GM18861 (cell line): Measurements from ENCODE around the gene MYO1D.
"Not testable (repeated sequence)": the region's sequence is repeated elsewhere in the genome, so short reads cannot be mapped to it uniquely, and the experiment has no call there.

Source experiments
- ATAC-seq: cut with Tn5 transposase; IDR thresholded peaks from one replicate; pipeline ENCODE4 v1.9.1; 2021; ENCODE audit not compliant: unreplicated experiment

MYO1D gene

DNA sequence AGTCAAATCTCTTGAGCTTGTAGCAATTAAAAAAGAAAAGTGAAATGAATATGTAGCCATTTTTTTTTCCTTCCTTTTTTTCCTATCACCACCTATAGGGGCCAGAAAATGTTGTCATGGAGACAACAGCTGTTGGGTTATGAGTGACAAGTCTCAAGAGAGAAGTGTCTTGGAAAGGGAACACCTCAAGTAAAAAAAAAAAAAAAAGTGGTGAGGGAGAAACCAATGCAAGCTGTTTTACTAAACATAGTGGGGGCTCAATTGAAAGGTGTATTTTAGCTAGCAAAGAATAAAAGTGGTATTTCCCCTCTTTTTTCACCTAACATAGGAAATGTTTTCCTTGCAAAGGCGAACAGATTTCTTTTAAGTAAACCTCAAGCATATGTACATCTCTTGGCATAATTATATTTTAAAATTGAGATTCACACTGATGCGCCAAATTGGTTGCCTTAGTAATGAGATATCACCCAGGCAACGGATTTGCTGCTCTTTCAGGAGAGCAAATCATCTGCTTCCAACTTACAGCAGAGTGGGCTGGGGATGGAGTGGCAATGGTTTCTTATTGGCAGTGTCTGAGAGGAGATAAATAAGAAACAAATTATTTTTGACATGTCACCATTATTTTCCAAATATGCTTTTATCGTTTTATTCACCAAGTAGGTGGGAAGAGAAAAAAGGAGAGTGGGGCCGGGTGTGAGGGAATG is 183.6 kb downstream of the MYO1D start:
- ATAC-seq = no peak

DNA sequence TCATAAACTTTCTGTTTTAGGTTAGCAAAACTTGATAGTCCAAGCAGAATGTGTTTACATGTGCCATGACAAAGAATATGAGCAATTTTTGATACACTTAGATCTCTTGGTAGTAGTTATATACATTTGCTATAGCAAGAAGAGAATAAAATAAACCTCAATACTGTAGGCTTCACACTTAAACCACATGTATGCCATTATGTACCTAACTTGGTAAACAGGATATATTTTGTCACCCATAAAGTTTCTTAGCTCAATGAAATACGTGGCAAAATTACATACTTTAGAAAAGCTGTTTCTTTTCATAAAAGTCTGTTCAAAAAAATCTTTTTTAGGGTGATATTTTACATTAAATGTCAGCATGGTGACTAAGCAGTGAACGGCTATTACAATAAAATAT is 184.7 kb downstream of the MYO1D start:
- ATAC-seq = no peak

- no peak for ATAC-seq
These were observed 187.6 kb downstream of the MYO1D start for GRCh38 chr17:32689348-32689747.

GRCh38 chr17:32688221-32688620 is 188.7 kb downstream of the MYO1D start:
- no peak for ATAC-seq

DNA sequence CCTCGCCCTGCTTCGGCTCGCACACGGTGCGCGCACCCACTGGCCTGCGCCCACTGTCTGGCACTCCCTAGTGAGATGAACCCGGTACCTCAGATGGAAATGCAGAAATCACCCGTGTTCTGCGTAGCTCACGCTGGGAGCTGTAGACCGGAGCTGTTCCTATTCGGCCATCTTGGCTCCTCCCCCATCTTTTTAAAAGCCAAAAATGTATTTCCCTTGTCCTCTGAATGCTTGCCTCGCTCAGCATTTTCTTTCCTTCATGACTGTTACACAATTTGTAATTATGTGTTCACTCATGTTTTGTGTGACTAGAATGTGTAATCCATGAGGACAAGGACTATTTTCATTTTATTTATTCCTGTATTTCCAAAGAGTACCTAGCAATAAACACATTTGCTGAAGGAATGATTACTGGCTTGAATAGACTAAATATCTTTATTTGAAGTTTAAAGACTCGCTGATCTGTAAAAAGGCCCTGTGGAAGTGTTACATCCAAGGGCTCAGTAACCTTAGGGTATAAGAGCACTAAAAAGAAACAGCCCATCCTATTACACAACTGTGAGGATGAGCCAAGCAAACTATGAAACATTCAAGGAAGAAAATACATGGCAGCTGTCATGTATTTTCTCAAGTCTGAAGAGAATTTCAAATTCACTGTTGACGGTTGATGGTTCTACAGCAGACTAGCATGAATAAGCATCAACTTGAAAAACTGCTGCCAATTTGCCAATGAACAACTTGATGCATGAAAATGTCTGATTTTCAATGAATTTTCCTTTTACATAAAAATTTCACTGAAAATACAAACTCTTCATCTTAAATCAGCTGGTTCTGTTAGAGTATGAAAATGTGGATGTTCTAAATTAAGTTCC is 192.6 kb downstream of the MYO1D start:
- no peak for ATAC-seq

DNA sequence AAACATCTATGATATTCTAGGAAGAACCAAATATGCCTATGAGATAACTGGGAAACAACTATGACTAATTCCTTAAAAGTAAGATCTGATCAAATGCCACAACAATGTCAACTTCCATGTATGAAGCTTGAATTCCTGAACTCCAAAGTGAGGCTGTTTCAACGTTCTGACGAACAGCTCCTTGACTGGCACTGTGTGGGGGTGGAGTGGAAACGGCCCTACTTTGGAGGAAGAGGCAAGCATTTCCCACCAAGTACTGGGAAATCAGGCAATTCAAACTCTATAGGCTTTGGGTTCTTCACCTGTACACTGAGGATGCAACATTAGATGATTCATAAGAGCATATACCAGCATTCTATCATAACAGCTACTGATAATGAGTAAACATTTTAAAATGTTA is 203.0 kb downstream of the MYO1D start:
- ATAC-seq = no peak

DNA sequence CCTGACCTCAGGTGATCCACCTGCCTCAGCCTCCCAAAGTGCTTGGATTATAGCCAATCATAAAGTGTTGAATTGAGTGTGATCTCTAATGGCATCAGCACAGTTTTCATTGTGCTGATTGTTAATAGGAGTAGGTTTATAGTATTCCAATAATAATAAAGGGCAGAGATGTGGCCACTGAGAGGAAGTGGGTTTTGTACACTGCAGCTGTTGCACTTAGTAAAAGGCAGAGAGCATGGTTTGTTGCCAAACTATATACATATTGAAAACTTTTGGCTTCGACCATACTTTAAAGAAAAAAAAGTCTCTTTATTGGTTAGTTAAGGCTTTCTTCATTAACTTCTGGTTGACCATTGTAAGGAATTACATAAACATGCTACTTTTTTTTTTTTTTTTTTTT is 204.2 kb downstream of the MYO1D start:
- no peak for ATAC-seq

DNA sequence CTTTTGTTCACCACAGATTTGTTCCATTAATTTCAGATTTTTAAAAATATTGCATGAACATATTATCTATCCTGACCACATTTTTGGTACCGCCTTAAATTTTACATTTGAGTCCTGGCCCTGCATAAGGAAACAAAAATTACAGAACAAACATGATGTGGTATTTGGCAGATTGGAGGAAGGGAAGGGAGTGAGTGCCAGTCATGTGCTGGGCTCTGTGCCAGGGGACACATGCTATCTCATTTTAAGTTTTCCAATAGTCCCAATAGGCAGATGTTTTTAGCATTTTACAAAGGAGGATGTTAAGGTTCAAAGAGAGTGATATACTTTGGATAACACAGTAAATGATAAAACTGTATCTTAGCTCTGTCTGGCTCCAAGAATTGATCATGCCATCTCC is 205.0 kb downstream of the MYO1D start:
- no peak for ATAC-seq

DNA sequence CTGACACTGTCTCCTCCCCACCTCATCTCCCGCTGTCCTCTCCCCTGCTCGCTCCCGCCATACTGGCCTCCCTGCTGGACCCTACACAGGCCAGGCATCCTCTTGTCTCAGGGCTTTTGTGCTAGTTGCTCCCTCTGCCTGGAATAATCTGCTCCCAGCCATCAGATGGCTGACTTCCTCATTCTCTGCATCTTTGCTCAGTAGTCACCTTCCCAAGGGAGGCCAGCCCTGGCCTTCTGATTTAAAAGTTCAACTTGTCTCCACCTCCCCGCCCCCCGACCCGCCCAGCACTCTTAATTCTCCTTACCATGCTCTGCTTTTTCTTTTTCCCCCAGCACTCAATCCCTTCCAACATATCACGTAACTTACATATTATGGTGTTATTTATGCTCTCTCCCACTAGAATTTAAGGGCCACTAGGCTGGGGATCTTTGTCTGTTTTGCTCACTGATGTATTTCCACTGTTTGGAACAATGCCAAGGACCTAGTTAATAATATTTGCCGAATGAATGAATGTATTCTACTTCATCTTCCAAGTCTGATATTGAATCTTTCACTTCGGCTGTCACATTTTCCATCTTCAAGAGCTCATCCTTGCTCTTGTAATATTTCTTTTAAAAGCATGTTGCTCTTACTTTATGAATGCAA is 211.9 kb downstream of the MYO1D start:
- no peak for ATAC-seq

- no peak for ATAC-seq
These were observed 216.4 kb downstream of the MYO1D start for GRCh38 chr17:32660496-32660985.

DNA sequence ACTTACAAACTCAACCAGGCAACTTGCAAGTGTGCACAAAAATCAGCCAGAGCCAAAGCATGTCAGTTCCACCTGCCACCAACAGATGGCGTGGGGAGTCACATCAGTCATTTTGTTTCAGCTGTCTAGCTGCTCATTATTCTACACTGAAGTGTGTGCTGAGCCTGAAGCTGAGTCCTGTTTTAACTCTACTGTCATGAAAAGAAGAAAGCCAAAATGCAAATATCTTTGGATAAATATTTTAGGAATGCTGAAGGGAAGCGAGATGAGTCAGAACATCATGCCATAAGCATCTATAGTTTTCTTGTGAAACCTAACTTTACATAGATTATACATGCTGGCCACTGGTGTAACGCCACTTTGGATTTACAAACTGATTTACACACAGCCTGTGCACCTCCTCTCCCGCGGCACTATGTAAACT is 217.5 kb downstream of the MYO1D start:
- no peak for ATAC-seq

GRCh38 chr17:32658470-32659418 is 218.2 kb downstream of the MYO1D start:
- ATAC-seq = no peak

- no peak for ATAC-seq
These were observed 220.0 kb downstream of the MYO1D start for GRCh38 chr17:32656886-32657285.

DNA sequence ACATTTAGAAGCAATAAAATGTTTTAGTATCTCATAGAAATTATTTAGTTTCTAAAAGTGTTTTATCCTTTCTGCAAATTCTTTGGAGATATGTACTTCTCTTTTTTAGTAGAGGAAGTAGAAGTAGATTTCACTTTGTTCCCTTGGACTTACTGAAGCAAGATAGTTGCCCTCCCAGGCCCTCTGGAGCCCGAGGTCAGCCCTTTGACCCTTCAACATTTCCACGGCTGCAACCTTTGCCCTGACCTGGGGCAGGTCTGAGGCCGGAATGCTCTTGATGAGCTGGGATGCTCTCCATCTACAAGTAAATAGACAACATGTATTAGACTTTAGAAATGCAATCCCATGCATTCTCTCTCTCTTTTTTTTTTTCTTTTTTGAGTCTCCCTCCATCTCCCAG is 222.6 kb downstream of the MYO1D start:
- ATAC-seq = no peak

DNA sequence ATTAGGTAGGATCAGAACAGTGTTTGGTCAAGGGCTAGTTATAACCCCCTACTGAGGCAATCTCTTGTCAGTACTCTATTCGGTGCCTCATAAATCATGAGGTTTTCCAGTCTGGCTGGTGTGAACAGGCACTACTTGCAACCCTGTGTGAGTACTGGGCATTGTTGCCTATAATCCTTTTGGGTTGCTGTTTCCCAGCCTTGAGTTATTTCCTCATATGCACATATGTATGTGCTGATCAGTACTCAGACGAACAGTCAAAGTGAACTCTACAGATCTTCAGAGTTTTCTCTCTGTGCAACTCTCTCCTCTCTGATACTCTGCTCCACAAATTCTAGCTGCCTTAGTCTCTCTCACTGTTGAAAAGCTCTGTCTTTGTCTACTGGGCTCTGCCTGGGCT is 225.8 kb downstream of the MYO1D start:
- ATAC-seq = no peak

DNA sequence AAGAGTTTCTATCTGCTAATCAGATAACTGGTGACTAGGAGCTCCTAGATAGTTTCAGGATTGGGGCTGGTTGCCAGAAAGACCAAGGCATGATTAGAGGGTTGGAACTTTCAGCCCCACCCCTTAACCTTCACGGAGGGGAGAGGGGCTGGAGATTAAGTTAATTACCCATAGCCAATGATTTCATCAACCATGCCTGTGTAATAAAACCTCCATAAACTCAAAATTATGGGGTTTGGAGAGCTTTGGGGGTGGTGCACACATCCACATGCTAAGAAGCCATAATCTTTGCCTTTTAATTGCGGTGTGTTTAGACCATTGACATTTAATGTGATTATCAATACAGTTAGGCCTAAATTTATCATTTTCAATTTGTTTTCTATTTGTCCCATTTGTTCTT is 228.5 kb downstream of the MYO1D start:
- no peak for ATAC-seq

GRCh38 chr17:32646941-32647340 is 230.0 kb downstream of the MYO1D start:
- ATAC-seq = no peak

- ATAC-seq = not testable (repeated sequence)
These were observed 235.4 kb downstream of the MYO1D start for GRCh38 chr17:32641514-32641913.

GRCh38 chr17:32636598-32637218 is 240.2 kb downstream of the MYO1D start:
- no peak for ATAC-seq

DNA sequence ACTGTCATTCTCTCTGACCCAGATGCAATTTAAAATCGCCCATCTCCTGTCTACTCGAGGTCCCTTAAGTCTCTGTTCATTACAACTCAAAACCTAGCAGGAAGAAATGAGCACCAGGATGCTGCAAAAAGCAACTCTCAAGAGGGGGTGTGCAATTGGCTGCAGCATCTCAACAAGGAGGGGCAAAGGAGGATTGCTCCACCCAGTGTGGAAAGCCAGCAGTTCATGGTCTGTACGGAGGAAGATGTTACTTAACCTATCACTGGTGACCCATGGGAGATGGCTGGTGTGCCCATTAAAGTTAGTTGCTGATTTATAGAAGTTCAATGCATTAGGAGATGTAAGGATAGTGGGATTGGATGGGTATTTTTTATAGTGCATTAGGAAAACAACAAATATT is 242.8 kb downstream of the MYO1D start:
- no peak for ATAC-seq
